PC-9 (cell line): ENCODE results near the gene SLFN12. TPM values are rescaled to one million over a fixed set of nuclear protein-coding genes. Genes with fewer than 3 reads are reported as not detected.
A peak's percentile ranks its signal among the peaks of the same experiment; 100 is the strongest.

ENCODE experiments used
- BruUV-seq: library from RNA; stranded (reverse); fragments of 400-500 nt; replicated peaks from 2 replicates; lab custom pipeline; 2021; lab: Mats Ljungman, UMichigan
- CTCF ChIA-PET: fragments of 300-600 bp; sonication (Branson Sonifier 250); formaldehyde crosslinking; loops from one replicate; lab custom pipeline; 2022; ENCODE audit warnings: antibody characterized with exemption; lab: Charles Lee
- POLR2A ChIA-PET: fragments of 300-600 bp; sonication (Branson Sonifier 250); formaldehyde crosslinking; loops from one replicate; lab custom pipeline; 2022; ENCODE audit warnings: antibody characterized with exemption; ENCODE audit not compliant: unreplicated experiment; lab: Charles Lee
- DNase-seq, 2 experiments: peaks; one replicate each; pipeline versions ENCODE4 v3.0.0 to v3.0.0-alpha.2; 2015 to 2022; ENCODE audit warnings: mixed read lengths in 1 of 2
- H2AFZ ChIP-seq: fragments of 200-600 bp; sonication (generic); 2 replicates; pipeline ENCODE4 v1.8.1; 2017; ENCODE audit warnings: antibody characterized with exemption
- H3F3A ChIP-seq: fragments of 200-600 bp; sonication (generic); 2 replicates; pipeline ENCODE4 v1.8.1; 2017; ENCODE audit warnings: antibody characterized with exemption, mild to moderate bottlenecking, low read depth; ENCODE audit not compliant: insufficient read depth
- H3K27ac ChIP-seq: fragments of 200-600 bp; sonication (generic); 2 replicates; pipeline ENCODE4 v1.6.1; 2016; ENCODE audit warnings: mixed run types
- H3K27me3 ChIP-seq: fragments of 200-600 bp; sonication (generic); 2 replicates; pipeline ENCODE4 v1.6.1; 2016; ENCODE audit warnings: low read depth, mixed run types; ENCODE audit not compliant: insufficient read depth
- H3K36me3 ChIP-seq: fragments of 200-600 bp; sonication (generic); 2 replicates; pipeline ENCODE4 v1.6.1; 2016; ENCODE audit warnings: low read depth, mixed run types
- H3K4me1 ChIP-seq: fragments of 200-600 bp; sonication (generic); replicated peaks from 2 replicates; pipeline ENCODE4 v1.6.1; 2016; ENCODE audit warnings: mixed run types; ENCODE audit not compliant: insufficient read depth
- H3K4me2 ChIP-seq: fragments of 200-600 bp; sonication (generic); 2 replicates; pipeline ENCODE4 v1.6.1; 2017; ENCODE audit warnings: mixed run types
- H3K4me3 ChIP-seq: fragments of 200-600 bp; sonication (generic); 2 replicates; pipeline ENCODE4 v1.6.1; 2016; ENCODE audit warnings: mixed run types
- H3K79me2 ChIP-seq: fragments of 200-600 bp; sonication (generic); 2 replicates; pipeline ENCODE4 v1.6.1; 2017; ENCODE audit warnings: low read depth, mixed run types
- H3K9me2 ChIP-seq: fragments of 200-600 bp; sonication (generic); 2 replicates; pipeline ENCODE4 v1.8.1; 2017; ENCODE audit warnings: mild to moderate bottlenecking; ENCODE audit not compliant: insufficient read depth
- H3K9me3 ChIP-seq: fragments of 200-600 bp; sonication (generic); 2 replicates; pipeline ENCODE4 v1.8.1; 2016; ENCODE audit warnings: low read depth; ENCODE audit not compliant: insufficient read depth
- H4K20me1 ChIP-seq: fragments of 200-600 bp; sonication (generic); 2 replicates; pipeline ENCODE4 v1.8.1; 2017; ENCODE audit not compliant: insufficient read depth
- EZH2 ChIP-seq: fragments of 200-600 bp; sonication (generic); IDR thresholded peaks from 2 replicates; pipeline ENCODE4 v1.8.0; 2017; ENCODE audit warnings: antibody characterized with exemption, low read depth
- intact Hi-C: fragments of 100-400 bp; cut with micrococcal nuclease; formaldehyde crosslinking; loops from one replicate; pipeline ENCODE4 v1.10.0; 2022; ENCODE audit not compliant: unreplicated experiment
- total RNA-seq: library from RNA; stranded (reverse); gene quantifications from 2 replicates; pipeline ENCODE4 v1.2.3, GENCODE V29; 2021
- TF ChIP-seq, protein P1 (sequence below): fragments of 200-600 bp; sonication (generic); conservative IDR thresholded peaks from 2 replicates; pipeline ENCODE4 v1.6.1; 2017; ENCODE audit warnings: mixed run types, antibody characterized with exemption, mild to moderate bottlenecking, moderate library complexity

The SLFN12 gene
- total RNA-seq, 1 experiment from 2014 or later: 14.3 TPM

DNA sequence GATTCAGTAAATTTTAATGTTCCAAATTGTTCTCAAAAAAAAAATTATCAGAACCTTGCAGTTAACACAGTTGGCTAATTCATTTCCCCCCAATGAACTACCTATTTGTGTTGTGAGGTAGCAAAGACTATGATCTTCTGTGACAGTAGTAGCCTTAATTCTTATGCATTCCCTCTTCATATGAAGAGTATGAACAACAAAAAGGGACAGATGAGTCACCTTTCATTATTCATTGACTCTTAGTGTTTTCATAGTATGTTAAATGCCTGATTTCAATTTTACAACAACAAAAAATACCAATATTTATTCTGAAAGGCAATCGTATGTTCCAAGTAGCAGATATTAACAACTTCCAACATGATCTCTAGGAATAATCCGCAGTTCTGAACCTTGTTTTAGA lies 55.2 kb downstream of the SLFN12 start:
- intact Hi-C loops: loop anchor here (10.0 kb wide), 2 partner anchors 82 to 88 kb away; no protein-coding TSS in a partner anchor
- H3K9me3 ChIP-seq: no peaks in the 10 kb centered on the region
- CTCF ChIA-PET: no interaction called here
- no TSS peak for BruUV-seq
- no peaks in the 10 kb centered on the region for H3K9me2 ChIP-seq
- H2AFZ ChIP-seq: no peak overlapping the region
- H4K20me1 ChIP-seq: no peaks in the 10 kb centered on the region
- no peaks in the 10 kb centered on the region for H3K79me2 ChIP-seq
- no peaks in the 10 kb centered on the region for H3K36me3 ChIP-seq
- no peak overlapping the region for H3K4me3 ChIP-seq
- POLR2A ChIA-PET: no interaction called here
- no peaks in the 10 kb centered on the region for H3F3A ChIP-seq
- DNase-seq: no peak
- no peak overlapping the region for H3K27ac ChIP-seq
- no peak for TF ChIP-seq EZH2
- TF ChIP-seq, protein P1, sequence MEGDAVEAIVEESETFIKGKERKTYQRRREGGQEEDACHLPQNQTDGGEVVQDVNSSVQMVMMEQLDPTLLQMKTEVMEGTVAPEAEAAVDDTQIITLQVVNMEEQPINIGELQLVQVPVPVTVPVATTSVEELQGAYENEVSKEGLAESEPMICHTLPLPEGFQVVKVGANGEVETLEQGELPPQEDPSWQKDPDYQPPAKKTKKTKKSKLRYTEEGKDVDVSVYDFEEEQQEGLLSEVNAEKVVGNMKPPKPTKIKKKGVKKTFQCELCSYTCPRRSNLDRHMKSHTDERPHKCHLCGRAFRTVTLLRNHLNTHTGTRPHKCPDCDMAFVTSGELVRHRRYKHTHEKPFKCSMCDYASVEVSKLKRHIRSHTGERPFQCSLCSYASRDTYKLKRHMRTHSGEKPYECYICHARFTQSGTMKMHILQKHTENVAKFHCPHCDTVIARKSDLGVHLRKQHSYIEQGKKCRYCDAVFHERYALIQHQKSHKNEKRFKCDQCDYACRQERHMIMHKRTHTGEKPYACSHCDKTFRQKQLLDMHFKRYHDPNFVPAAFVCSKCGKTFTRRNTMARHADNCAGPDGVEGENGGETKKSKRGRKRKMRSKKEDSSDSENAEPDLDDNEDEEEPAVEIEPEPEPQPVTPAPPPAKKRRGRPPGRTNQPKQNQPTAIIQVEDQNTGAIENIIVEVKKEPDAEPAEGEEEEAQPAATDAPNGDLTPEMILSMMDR: no peak
- peaks cover 30% of the 10 kb centered on the region for H3K27me3 ChIP-seq
- H3K4me1 ChIP-seq: peaks cover 15% of the 10 kb centered on the region; the same call in 1 of the 2 replicates
- H3K4me2 ChIP-seq: no peak overlapping the region

DNA sequence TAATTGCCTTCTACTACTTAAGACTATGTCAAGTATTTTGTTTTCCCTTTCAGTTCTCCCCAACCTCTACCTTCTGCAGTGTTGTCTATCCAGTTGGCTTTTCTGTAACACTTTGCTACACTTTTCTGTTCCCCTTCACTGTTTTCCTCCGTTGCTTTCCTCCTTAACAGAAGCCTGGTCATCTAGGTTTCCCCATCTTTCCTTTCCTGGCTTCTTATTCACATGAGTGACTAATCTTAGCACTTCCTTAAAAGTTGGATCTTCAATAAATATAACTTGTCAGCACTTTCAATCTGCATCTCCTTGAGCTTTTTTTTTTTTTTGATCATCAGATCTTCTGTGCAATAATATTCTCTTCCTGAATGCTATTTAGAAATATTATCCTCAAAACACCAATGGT lies 56.1 kb downstream of the SLFN12 start:
- DNase-seq: no peak
- intact Hi-C loops: loop anchor here (10.0 kb wide), 2 partner anchors 81 to 89 kb away; no protein-coding TSS in a partner anchor
- no TSS peak for BruUV-seq
- Histone ChIP-seq H3K36me3 (no peaks in the 10 kb centered on the region), H3K27me3 (peaks cover 39% of the 10 kb centered on the region), H3F3A (no peaks in the 10 kb centered on the region), H4K20me1 (no peaks in the 10 kb centered on the region), H3K4me1 (peaks cover 15% of the 10 kb centered on the region; the same call in 1 of the 2 replicates), H3K9me2 (no peaks in the 10 kb centered on the region), H3K9me3 (no peaks in the 10 kb centered on the region), H3K27ac (no peak overlapping the region), H3K4me2 (no peak overlapping the region), H2AFZ (no peak overlapping the region), H3K79me2 (no peaks in the 10 kb centered on the region), H3K4me3 (no peak overlapping the region)
- POLR2A ChIA-PET: no interaction called here
- CTCF ChIA-PET: no interaction called here
- no peak for TF ChIP-seq EZH2
- TF ChIP-seq, protein P1: no peak

DNA sequence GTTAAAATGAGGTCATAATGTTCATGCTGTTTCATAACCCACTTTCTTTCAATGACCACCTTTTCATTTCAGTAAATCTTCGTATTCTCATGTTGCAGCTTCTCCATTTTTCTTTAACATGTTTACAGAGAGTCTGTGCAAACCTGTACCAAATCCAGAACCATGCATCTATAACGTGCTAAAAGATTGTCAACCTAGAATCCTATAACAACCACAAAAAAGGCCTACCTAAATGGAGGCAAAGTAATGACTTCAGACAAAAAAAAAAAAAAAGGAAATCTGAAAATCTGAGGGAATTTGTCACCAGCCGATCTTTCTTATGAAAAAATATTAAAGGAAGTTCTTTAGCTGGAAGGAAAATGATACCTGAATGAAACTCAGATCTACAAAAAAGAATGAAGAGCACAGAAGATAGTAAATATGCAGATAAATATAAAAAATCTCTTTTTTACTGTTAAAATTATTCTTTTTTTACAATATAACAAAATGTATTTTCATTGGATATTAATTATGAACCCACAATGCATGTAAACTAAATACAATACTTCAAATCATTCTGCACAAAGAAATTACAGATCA lies 57.4 kb downstream of the SLFN12 start:
- intact Hi-C loops: loop anchor here (10.0 kb wide), 2 partner anchors 80 to 90 kb away; no protein-coding TSS in a partner anchor
- Histone ChIP-seq H4K20me1 (no peaks in the 10 kb centered on the region), H3K79me2 (no peaks in the 10 kb centered on the region), H3K27me3 (peaks cover 49% of the 10 kb centered on the region), H3K9me2 (no peaks in the 10 kb centered on the region), H2AFZ (no peak overlapping the region), H3K4me2 (peak overlapping the region; percentile 78), H3F3A (no peaks in the 10 kb centered on the region), H3K9me3 (no peaks in the 10 kb centered on the region), H3K4me1 (peaks cover 15% of the 10 kb centered on the region; the same call in 1 of the 2 replicates), H3K27ac (no peak overlapping the region), H3K36me3 (no peaks in the 10 kb centered on the region), H3K4me3 (peak overlapping the region; percentile 57)
- TF ChIP-seq EZH2: no peak
- TF ChIP-seq, protein P1: no peak
- no TSS peak for BruUV-seq
- ChIA-PET POLR2A (no interaction called here), CTCF (interaction anchor here (0.6 kb wide), 1 partner anchor 1483 kb away, joined by 4 read pairs; no protein-coding TSS in a partner anchor)
- no peak for DNase-seq
